H9 (cell line): ENCODE results near the gene MORC4. TPM values are rescaled to one million over a fixed set of nuclear protein-coding genes. Genes with fewer than 3 reads are reported as not detected.

Experiments used
- DNase-seq: peaks from one replicate; pipeline ENCODE4 v3.0.0-alpha.2; 2017
- H2AFZ ChIP-seq: one replicate; pipeline ENCODE4 v1.6.1; 2013; ENCODE audit warnings: mild to moderate bottlenecking, low read length, control low read depth, moderate library complexity
- H2AK5ac ChIP-seq: 2 replicates; pipeline ENCODE4 v1.6.1; 2013; ENCODE audit warnings: low read length, control low read depth, mixed read lengths; ENCODE audit not compliant: insufficient read length
- H2BK120ac ChIP-seq: one replicate; pipeline ENCODE4 v1.6.1; 2013; ENCODE audit warnings: low read depth, mild to moderate bottlenecking, low read length, control low read depth, inconsistent platforms; ENCODE audit not compliant: poor library complexity, severe bottlenecking
- H2BK12ac ChIP-seq: 2 replicates; pipeline ENCODE4 v1.6.1; 2013; ENCODE audit warnings: low read length, control low read depth, mixed read lengths, low read depth; ENCODE audit not compliant: insufficient read length
- H2BK15ac ChIP-seq: 2 replicates; pipeline ENCODE4 v1.6.1; 2013; ENCODE audit warnings: low read depth, low read length, control low read depth
- H2BK20ac ChIP-seq: one replicate; pipeline ENCODE4 v1.6.1; 2013; ENCODE audit warnings: low read depth, mild to moderate bottlenecking, low read length, control low read depth, inconsistent platforms; ENCODE audit not compliant: poor library complexity, severe bottlenecking
- H2BK5ac ChIP-seq: 2 replicates; pipeline ENCODE4 v1.6.1; 2013; ENCODE audit warnings: low read length, control low read depth, mixed read lengths; ENCODE audit not compliant: insufficient read length
- H3K14ac ChIP-seq: 2 replicates; pipeline ENCODE4 v1.6.1; 2013; ENCODE audit warnings: low read length, control low read depth; ENCODE audit not compliant: insufficient read depth
- H3K18ac ChIP-seq: 2 replicates; pipeline ENCODE4 v1.6.1; 2013; ENCODE audit warnings: low read depth, mild to moderate bottlenecking, mixed read lengths, low read length, control low read depth; ENCODE audit not compliant: insufficient read length
- H3K23ac ChIP-seq: 2 replicates; pipeline ENCODE4 v1.6.1; 2013; ENCODE audit warnings: low read length, control low read depth, mixed read lengths, low read depth; ENCODE audit not compliant: insufficient read length
- H3K23me2 ChIP-seq: 2 replicates; pipeline ENCODE4 v1.6.1; 2013; ENCODE audit warnings: low read depth, mild to moderate bottlenecking, mixed read lengths, low read length, control low read depth; ENCODE audit not compliant: insufficient read length, poor library complexity, severe bottlenecking
- H3K27ac ChIP-seq: 2 replicates; pipeline ENCODE4 v1.5.1; 2013; ENCODE audit warnings: low read length, control low read depth, mixed read lengths, low read depth; ENCODE audit not compliant: insufficient read length
- H3K27me3 ChIP-seq: 2 replicates; pipeline ENCODE4 v1.6.1; 2013; ENCODE audit warnings: low read length, control low read depth, inconsistent platforms; ENCODE audit not compliant: insufficient read depth
- H3K4ac ChIP-seq: 2 replicates; pipeline ENCODE4 v1.6.1; 2013; ENCODE audit warnings: low read depth, mild to moderate bottlenecking, control low read depth, inconsistent platforms, low read length, moderate library complexity
- H3K4me1 ChIP-seq: 2 replicates; pipeline ENCODE4 v1.6.1; 2013; ENCODE audit warnings: low read length, control low read depth, inconsistent platforms; ENCODE audit not compliant: insufficient read depth
- H3K4me2 ChIP-seq: 2 replicates; pipeline ENCODE4 v1.6.1; 2013; ENCODE audit warnings: low read length, control low read depth, mixed read lengths; ENCODE audit not compliant: insufficient read length, insufficient read depth
- H3K56ac ChIP-seq: 2 replicates; pipeline ENCODE4 v1.6.1; 2013; ENCODE audit warnings: low read depth, mild to moderate bottlenecking, mixed read lengths, low read length, control low read depth; ENCODE audit not compliant: insufficient read length
- H3K79me1 ChIP-seq: 2 replicates; pipeline ENCODE4 v1.6.1; 2013; ENCODE audit warnings: low read depth, mild to moderate bottlenecking, moderate library complexity, low read length, control low read depth, inconsistent platforms; ENCODE audit not compliant: insufficient read depth, poor library complexity, severe bottlenecking
- H3K79me2 ChIP-seq: 2 replicates; pipeline ENCODE4 v1.6.1; 2013; ENCODE audit warnings: low read length, control low read depth, inconsistent platforms; ENCODE audit not compliant: insufficient read depth
- H3K9ac ChIP-seq: 2 replicates; pipeline ENCODE4 v1.6.1; 2013; ENCODE audit warnings: low read length, control low read depth, mixed read lengths; ENCODE audit not compliant: insufficient read length; ENCODE audit errors: extremely low read depth
- H3K9me3 ChIP-seq: one replicate; pipeline ENCODE4 v1.6.1; 2013; ENCODE audit warnings: low read depth, low read length, inconsistent platforms; ENCODE audit not compliant: control insufficient read depth
- H3T11ph ChIP-seq: one replicate; pipeline ENCODE4 v1.6.1; 2013; ENCODE audit warnings: mild to moderate bottlenecking, low read length, control low read depth, inconsistent platforms
- H4K20me1 ChIP-seq: one replicate; pipeline ENCODE4 v1.6.1; 2013; ENCODE audit not compliant: control insufficient read depth, insufficient read length, insufficient read depth
- H4K5ac ChIP-seq: 2 replicates; pipeline ENCODE4 v1.6.1; 2013; ENCODE audit warnings: low read depth, mild to moderate bottlenecking, mixed read lengths, low read length, control low read depth; ENCODE audit not compliant: insufficient read length
- H4K8ac ChIP-seq: replicated peaks from 2 replicates; pipeline ENCODE4 v1.6.1; 2013; ENCODE audit warnings: low read length, control low read depth, mixed read lengths, low read depth; ENCODE audit not compliant: insufficient read length
- H4K91ac ChIP-seq: 2 replicates; pipeline ENCODE4 v1.6.1; 2013; ENCODE audit warnings: low read depth, mild to moderate bottlenecking, moderate library complexity, mixed read lengths, low read length, control low read depth; ENCODE audit not compliant: insufficient read length
- H3K27ac Mint-ChIP-seq, 3 experiments: 2 replicates in 2 of 3; 3 replicates in 1 of 3; pipeline ENCODE4 v1.8.0; 2020 to 2021; ENCODE audit warnings: mixed read lengths in 3 of 3, mild to moderate bottlenecking in 1 of 3, moderate library complexity in 1 of 3
- H3K27me3 Mint-ChIP-seq: 2 replicates; pipeline ENCODE4 v1.8.0; 2021; ENCODE audit warnings: low read depth, mild to moderate bottlenecking, moderate library complexity, mixed read lengths
- H3K36me3 Mint-ChIP-seq, 3 experiments: 2 replicates in 2 of 3; 3 replicates in 1 of 3; pipeline ENCODE4 v1.8.0; 2020 to 2021; ENCODE audit warnings: low read depth in 3 of 3, mixed read lengths in 3 of 3; ENCODE audit not compliant: insufficient read depth in 1 of 3
- H3K4me1 Mint-ChIP-seq, 2 experiments: 2 replicates each; pipeline ENCODE4 v1.8.0; 2020; ENCODE audit warnings: mixed read lengths in 2 of 2
- H3K4me3 Mint-ChIP-seq, 2 experiments: 2 replicates in 1 of 2; 3 replicates in 1 of 2; pipeline ENCODE4 v1.8.0; 2020 to 2021; ENCODE audit warnings: mild to moderate bottlenecking in 2 of 2, mixed read lengths in 2 of 2, moderate library complexity in 1 of 2
- H3K9me3 Mint-ChIP-seq, 2 experiments: 2 replicates in 1 of 2; 3 replicates in 1 of 2; pipeline ENCODE4 v1.8.0; 2020; ENCODE audit warnings: mild to moderate bottlenecking in 2 of 2, mixed read lengths in 2 of 2, moderate library complexity in 1 of 2
- WGBS: extraction: QIAGEN DNeasy Blood & Tissue Kit; methylation state at CpG from one replicate; pipeline ENCODE4 v1.1.7; 2013; ENCODE audit warnings: missing lambda C conversion rate, low lambda C conversion rate, mixed read lengths; ENCODE audit not compliant: insufficient read length; ENCODE audit errors: extremely low coverage; 5-methylcytosine and 5-hydroxymethylcytosine counted together
- total RNA-seq: library from RNA; stranded (reverse); gene quantifications from 2 replicates; pipeline ENCODE4 v1.2.1, GENCODE V29; 2021
- TF ChIP-seq, protein P1 (sequence below): fragments of 200-600 bp; sonication (generic); conservative IDR thresholded peaks from 3 replicates; pipeline ENCODE4 v1.8.0; 2021; ENCODE audit warnings: antibody characterized with exemption, mild to moderate bottlenecking

Gene MORC4
- total RNA-seq, 1 experiment from 2014 or later: 4.3 TPM

GRCh38 chrX:106954041-106954440 is 46.0 kb downstream of the MORC4 start:
- Histone ChIP-seq H3K27ac (no peak overlapping the region), H2AFZ (no peak overlapping the region), H4K20me1 (no peaks in the 10 kb centered on the region), H4K5ac (no peak overlapping the region), H3K23me2 (no peaks in the 10 kb centered on the region), H3K56ac (no peak overlapping the region), H4K8ac (no peak overlapping the region), H2AK5ac (no peak overlapping the region), H3K4me1 (no peaks in the 10 kb centered on the region), H3K4ac (no peak overlapping the region), H3K27me3 (no peaks in the 10 kb centered on the region), H2BK12ac (no peak overlapping the region), H3K9ac (no peak overlapping the region), H2BK5ac (no peak overlapping the region), H3K79me1 (no peaks in the 10 kb centered on the region), H3K23ac (no peak overlapping the region), H3K4me2 (no peak overlapping the region), H2BK20ac (no peak overlapping the region), H3K79me2 (no peaks in the 10 kb centered on the region), H3K18ac (no peak overlapping the region), H2BK120ac (no peak overlapping the region), H3T11ph (no peak overlapping the region), H3K14ac (no peak overlapping the region), H2BK15ac (no peak overlapping the region), H3K9me3 (no peaks in the 10 kb centered on the region), H4K91ac (no peak overlapping the region)
- WGBS: no CpG with 5 or more reads among the region's 4 CpGs
- TF ChIP-seq, protein P1, sequence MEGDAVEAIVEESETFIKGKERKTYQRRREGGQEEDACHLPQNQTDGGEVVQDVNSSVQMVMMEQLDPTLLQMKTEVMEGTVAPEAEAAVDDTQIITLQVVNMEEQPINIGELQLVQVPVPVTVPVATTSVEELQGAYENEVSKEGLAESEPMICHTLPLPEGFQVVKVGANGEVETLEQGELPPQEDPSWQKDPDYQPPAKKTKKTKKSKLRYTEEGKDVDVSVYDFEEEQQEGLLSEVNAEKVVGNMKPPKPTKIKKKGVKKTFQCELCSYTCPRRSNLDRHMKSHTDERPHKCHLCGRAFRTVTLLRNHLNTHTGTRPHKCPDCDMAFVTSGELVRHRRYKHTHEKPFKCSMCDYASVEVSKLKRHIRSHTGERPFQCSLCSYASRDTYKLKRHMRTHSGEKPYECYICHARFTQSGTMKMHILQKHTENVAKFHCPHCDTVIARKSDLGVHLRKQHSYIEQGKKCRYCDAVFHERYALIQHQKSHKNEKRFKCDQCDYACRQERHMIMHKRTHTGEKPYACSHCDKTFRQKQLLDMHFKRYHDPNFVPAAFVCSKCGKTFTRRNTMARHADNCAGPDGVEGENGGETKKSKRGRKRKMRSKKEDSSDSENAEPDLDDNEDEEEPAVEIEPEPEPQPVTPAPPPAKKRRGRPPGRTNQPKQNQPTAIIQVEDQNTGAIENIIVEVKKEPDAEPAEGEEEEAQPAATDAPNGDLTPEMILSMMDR: no peak
- Mint-ChIP-seq H3K36me3 (peaks cover 0 to 5% (median 0%) of the 10 kb centered on the region in 3 experiments; a peak in 2 of 7 replicates), H3K27me3 (no peaks in the 10 kb centered on the region), H3K4me1 (no peaks in the 10 kb centered on the region), H3K27ac (no peak overlapping the region), H3K9me3 (peaks cover 0 to 30% of the 10 kb centered on the region in 2 experiments; a peak in 2 of 5 replicates), H3K4me3 (no peak overlapping the region)
- no peak for DNase-seq
